AG04449 (cell line): Measurements from ENCODE around the gene CLHC1.
A peak's percentile ranks its signal among the peaks of the same experiment; 100 is the strongest.
"Not testable (repeated sequence)": the region's sequence is repeated elsewhere in the genome, so short reads cannot be mapped to it uniquely, and the experiment has no call there.

Source experiments
- CTCF ChIA-PET: fragments of 350-600 bp; formaldehyde crosslinking; extraction: SDS; loops from one replicate; lab custom pipeline; 2021; ENCODE audit warnings: antibody characterized with exemption; lab: Yijun Ruan, JAX
- POLR2A ChIA-PET: fragments of 400-600, 350-600 bp; formaldehyde crosslinking; extraction: SDS; loops from one replicate; lab custom pipeline; 2020; ENCODE audit warnings: antibody characterized with exemption, inconsistent platforms; lab: Yijun Ruan, JAX
- DNase-seq: peaks from one replicate; pipeline ENCODE4 v3.0.0-alpha.2; 2010; ENCODE audit warnings: low read depth, low spot score
- H3K4me3 ChIP-seq: 2 replicates; pipeline ENCODE4 v1.5.1; 2011; ENCODE audit warnings: low read depth, mild to moderate bottlenecking, control low read depth, low read length
- TF ChIP-seq, protein P1 (sequence below): IDR thresholded peaks from one replicate; pipeline ENCODE4 v1.5.1; 2011; ENCODE audit warnings: mild to moderate bottlenecking, moderate library complexity, low read length, control low read depth, inconsistent platforms; ENCODE audit not compliant: insufficient read depth; ENCODE audit errors: missing control alignments

CLHC1 gene

DNA sequence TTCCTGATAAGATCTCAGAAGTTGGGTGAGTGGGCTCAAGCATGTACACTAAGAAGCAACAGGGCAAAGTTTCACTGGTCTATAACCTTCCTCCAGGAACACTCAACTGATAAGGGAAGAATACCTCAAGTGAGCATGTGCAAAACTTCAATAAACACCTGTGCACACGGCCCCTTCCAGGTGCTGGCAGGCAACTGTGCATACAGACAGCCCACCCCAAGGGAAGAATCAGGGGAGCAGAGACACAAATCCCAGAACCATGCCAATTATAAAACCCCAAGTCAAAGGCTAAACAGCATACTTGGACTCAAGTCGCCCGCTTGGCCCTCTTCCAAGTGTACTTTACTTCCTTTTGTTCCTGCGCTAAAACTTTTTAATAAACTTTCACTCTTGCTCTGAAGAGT, 96.0 kb downstream of the CLHC1 start:
- ChIA-PET POLR2A (no interaction called here), CTCF (interaction anchor here (1.4 kb wide), 2 partner anchors 11 to 88 kb away, joined by 4 read pairs; no protein-coding TSS in a partner anchor)
- no peak overlapping the region for H3K4me3 ChIP-seq
- no peak for DNase-seq
- TF ChIP-seq, protein P1, sequence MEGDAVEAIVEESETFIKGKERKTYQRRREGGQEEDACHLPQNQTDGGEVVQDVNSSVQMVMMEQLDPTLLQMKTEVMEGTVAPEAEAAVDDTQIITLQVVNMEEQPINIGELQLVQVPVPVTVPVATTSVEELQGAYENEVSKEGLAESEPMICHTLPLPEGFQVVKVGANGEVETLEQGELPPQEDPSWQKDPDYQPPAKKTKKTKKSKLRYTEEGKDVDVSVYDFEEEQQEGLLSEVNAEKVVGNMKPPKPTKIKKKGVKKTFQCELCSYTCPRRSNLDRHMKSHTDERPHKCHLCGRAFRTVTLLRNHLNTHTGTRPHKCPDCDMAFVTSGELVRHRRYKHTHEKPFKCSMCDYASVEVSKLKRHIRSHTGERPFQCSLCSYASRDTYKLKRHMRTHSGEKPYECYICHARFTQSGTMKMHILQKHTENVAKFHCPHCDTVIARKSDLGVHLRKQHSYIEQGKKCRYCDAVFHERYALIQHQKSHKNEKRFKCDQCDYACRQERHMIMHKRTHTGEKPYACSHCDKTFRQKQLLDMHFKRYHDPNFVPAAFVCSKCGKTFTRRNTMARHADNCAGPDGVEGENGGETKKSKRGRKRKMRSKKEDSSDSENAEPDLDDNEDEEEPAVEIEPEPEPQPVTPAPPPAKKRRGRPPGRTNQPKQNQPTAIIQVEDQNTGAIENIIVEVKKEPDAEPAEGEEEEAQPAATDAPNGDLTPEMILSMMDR, result no peak

DNA sequence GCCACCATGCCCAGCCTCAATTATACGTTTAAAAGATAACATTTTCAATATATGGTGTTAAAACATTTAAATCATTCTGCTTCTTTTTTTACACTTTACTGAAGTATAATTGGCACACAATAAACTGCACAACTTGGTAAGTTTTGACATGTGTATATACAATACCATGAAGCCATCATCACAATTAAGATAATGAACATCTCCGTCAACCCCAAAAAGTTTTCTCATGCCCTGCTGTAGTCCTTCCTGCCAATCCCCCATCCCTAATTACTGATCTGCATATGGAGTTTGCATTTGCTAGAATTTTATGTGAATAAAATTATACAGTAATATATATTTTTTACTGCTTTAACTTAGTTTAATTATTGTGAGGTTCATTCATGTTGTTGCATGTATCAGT, 96.6 kb downstream of the CLHC1 start:
- ChIA-PET POLR2A (no interaction called here), CTCF (interaction anchor here (1.4 kb wide), 1 partner anchor 12 kb away, joined by 4 read pairs; no protein-coding TSS in a partner anchor)
- no peak for DNase-seq
- TF ChIP-seq, protein P1, result no peak
- H3K4me3 ChIP-seq, result no peak overlapping the region

DNA sequence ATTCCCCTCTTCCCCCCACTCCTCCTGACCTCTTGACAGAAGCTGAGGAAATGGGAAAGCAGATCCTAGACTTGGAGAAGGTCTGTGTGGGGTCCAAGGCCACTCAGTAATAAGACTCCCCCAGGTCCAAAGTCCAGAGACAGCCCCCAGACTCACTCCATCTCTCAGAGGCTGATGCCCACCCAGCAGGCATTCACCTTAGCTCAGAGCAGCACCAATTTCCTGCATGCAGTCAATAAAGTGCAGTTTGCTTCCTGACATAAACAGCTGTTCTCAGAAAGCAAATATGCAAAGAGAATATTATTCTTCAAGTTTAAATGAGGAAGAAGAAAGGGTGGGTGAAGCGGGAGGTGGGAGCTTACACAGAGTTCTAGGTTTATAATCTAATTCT, 97.8 kb downstream of the CLHC1 start:
- POLR2A ChIA-PET, result no interaction called here
- CTCF ChIA-PET, result interaction anchor here (1.1 to 1.5 kb wide), 2 partner anchors 10 to 14 kb away, joined by 3 to 9 read pairs; no protein-coding TSS in a partner anchor
- no peak for DNase-seq
- H3K4me3 ChIP-seq, result no peak overlapping the region
- TF ChIP-seq, protein P1, result no peak

DNA sequence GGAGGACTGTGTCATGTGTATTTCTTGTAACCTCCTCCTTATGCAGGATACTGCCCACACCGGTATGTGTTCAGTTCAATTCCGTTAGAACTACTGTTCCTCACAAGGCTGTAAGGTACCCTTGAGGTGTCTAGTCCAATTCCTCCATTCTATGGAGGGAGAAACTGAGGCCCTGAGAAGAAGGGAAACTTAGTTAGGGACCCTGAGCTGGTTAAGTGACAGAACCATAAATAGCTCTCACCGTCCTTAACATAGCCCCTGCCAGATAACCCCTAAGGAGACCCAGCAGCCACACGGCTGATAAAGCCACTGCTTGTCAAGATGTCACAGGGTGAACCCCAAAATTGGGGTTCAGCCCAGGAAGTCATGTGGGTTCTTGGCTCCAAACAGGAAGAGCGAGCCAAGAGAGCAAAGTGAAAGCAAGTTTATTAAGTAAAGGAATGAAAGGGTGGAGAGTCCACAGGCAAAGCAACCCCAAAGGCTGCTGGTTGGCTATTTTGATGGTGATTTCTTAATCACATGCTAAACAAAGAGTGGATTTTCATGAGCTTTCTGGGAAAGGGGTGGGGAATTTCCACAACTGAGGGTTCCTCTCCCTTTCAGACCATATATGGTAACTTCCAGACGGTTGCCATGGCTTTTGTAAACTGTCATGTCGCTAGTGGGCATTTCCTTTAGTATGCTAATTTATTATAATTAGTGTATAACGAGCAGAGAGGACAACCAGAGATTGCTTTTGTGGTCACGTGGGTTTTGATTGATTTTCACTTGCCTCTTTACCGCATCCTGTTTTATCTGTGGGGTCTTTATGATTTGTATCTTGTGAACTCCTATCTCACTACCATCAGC, 98.4 kb downstream of the CLHC1 start:
- POLR2A ChIA-PET, result no interaction called here

DNA sequence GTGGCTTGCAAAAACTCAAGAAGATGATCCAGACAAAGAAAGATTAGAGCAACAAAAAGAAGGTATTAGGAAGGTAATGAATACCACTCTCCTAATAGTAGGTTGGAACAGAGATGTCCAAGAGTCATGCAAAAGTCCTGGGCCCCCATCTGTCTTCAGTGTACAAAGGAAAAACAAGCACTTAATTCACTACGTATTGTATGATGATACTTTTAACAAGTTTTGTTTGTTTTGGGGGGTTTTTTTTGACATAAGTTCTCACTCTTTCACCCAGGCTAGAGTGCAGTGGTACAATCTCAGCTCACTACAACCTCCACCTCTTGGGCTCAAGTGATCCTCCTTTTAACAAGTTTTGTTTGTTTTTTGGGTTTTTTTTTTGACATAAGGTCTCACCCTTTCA, 101.2 kb downstream of the CLHC1 start:
- no peak for DNase-seq
- TF ChIP-seq, protein P1, result no peak
- no peak overlapping the region for H3K4me3 ChIP-seq
- ChIA-PET CTCF (no interaction called here), POLR2A (no interaction called here)

More for the DNA sequence above, 98.4 kb downstream of the CLHC1 start:
- H3K4me3 ChIP-seq, result no peak overlapping the region
- TF ChIP-seq, protein P1, result no peak
- DNase-seq, result peak; percentile 58
- CTCF ChIA-PET, result interaction anchor here (1.1 to 1.5 kb wide), 2 partner anchors 10 to 14 kb away, joined by 3 to 9 read pairs; no protein-coding TSS in a partner anchor

DNA sequence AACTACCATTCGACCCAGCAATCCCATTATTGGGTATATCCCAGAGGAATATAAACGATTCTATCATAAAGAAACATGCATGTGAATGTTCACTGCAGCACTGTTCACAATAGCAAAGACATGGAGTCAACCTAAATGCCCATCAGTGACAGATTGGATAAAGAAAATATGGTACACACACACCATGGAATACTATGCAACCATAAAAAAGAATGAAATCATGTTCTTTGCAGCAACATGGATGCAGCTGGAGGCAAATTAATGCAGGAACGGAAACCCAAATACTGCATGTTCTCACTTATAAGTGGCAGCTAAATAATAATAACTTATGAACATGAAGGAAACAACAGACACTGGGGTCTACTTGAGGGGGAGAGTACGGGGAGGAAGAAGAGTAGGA, 105.5 kb downstream of the CLHC1 start:
- CTCF ChIA-PET, POLR2A ChIA-PET, DNase-seq, H3K4me3 ChIP-seq: not testable (repeated sequence)
